Peyer's patch (tissue), 4 donors: ENCODE measurements around the gene TBX5.

Experiments used
- POLR2A ChIP-seq, 2 donors: fragments of 450-650 bp; IDR thresholded peaks; one replicate each; pipeline ENCODE4 v1.5.1; 2017; ENCODE audit warnings: antibody characterized with exemption in 2 of 2, mild to moderate bottlenecking in 2 of 2, moderate library complexity in 2 of 2
- TF ChIP-seq, protein P1 (sequence below), 6 experiments: fragments of 450-650 bp in 4 of 6; fragments of 200-600 bp in 2 of 6; sonication (generic) in 1 of 6; IDR thresholded peaks; one replicate each; pipeline ENCODE4 v1.5.1; 2017 to 2019; ENCODE audit warnings: antibody characterized with exemption in 6 of 6, mild to moderate bottlenecking in 3 of 6, moderate library complexity in 1 of 6

DNA sequence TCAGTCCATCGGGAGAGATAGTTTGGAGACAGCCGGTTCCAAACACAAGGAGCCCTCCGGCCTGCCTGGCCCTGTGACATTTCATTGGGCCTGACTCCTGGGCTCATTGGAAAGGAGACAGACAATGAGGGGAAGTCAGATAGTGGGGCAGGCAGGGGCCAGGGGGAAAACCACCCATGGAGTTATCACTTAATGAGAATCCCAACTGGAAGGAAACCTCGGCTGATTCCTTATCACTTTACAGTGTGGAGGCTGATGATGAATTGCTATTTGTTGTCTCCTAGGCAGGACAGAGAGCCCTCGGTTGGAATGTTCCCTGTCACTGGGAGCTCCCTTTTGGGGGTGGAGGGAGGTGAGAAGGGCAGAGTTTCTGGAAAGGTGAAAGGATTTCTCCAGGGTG is 44.4 kb downstream of the TBX5 start:
- no peak for TF ChIP-seq POLR2A (IDR thresholded peaks at IDR 0.05)
- TF ChIP-seq, protein P1, sequence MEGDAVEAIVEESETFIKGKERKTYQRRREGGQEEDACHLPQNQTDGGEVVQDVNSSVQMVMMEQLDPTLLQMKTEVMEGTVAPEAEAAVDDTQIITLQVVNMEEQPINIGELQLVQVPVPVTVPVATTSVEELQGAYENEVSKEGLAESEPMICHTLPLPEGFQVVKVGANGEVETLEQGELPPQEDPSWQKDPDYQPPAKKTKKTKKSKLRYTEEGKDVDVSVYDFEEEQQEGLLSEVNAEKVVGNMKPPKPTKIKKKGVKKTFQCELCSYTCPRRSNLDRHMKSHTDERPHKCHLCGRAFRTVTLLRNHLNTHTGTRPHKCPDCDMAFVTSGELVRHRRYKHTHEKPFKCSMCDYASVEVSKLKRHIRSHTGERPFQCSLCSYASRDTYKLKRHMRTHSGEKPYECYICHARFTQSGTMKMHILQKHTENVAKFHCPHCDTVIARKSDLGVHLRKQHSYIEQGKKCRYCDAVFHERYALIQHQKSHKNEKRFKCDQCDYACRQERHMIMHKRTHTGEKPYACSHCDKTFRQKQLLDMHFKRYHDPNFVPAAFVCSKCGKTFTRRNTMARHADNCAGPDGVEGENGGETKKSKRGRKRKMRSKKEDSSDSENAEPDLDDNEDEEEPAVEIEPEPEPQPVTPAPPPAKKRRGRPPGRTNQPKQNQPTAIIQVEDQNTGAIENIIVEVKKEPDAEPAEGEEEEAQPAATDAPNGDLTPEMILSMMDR (IDR thresholded peaks at IDR 0.05), result no peak
